ENCODE results near the gene STAP2.

DNA sequence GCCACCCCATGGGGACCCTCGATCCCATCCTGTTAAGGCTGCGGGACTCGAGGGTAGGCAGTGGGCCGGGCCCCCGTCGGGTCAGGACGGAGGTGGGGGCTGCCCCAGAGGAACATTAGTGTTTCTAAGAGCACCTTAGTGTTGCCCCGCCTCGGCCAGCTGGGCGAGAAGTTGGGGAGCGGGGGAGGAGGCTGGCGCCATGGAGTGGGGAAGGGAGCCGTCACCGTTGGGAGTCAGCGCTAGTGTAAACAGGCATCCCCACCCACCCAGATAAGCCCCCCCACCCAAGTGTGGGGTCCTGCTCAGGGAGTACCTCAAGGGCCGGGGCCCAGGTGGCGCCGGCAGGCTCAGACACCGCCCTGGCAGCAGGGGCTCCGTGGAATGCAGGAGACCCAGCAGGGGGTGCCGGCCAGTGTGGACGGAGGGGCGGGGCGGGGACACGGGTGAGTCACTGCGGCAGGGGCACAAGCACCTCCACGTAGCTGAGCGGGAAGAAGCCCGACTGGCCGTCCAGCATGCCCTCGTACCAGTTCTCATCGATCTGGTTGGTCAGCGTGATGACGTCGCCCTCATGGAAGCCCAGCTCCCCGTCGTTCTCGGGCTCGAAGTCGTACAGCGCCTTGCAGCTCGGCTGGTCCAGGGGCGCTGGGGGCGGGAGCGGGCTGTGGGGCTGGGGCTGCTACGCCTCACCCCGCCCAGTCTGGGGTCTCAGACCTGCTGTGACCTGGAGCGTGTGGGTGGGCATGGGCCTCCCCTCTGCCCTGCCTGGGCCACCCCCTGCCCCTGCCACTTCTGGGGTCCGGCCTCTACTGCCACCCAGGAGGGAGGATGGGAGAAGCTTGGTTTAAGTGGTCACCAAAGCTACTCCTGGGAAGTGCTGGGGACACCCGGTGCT is 22.8 kb upstream of the STAP2 start:
- TF ChIP-seq POLR2A (IDR thresholded peaks at IDR 0.05; ENCODE audit: low read depth, low read length) (peak; percentile 2; the same call in 1 of the 2 replicates), POLR2AphosphoS5 (IDR thresholded peaks at IDR 0.05; ENCODE audit: low read depth, low read length) (no peak)

Measured in GM12892 (cell line).